GM13976 (cell line): Measurements from ENCODE around the gene AREG.

ENCODE experiments used
- DNase-seq: peaks from one replicate; pipeline ENCODE4 v3.0.0; 2012; ENCODE audit warnings: low spot score
- in situ Hi-C: fragments of 300-500 bp; cut with MboI; formaldehyde crosslinking; loops from one replicate; pipeline ENCODE4 v1.12.0; 2022; ENCODE audit warnings: low sequenced_read_pairs, mixed read lengths, inconsistent platforms; ENCODE audit not compliant: unreplicated experiment
- TF ChIP-seq, protein P1 (sequence below): IDR thresholded peaks from 2 replicates; pipeline ENCODE4 v1.5.1; 2012; ENCODE audit warnings: borderline replicate concordance, mild to moderate bottlenecking; ENCODE audit not compliant: insufficient read depth; ENCODE audit errors: extremely low read depth, missing control alignments, control extremely low read depth

Gene AREG

DNA sequence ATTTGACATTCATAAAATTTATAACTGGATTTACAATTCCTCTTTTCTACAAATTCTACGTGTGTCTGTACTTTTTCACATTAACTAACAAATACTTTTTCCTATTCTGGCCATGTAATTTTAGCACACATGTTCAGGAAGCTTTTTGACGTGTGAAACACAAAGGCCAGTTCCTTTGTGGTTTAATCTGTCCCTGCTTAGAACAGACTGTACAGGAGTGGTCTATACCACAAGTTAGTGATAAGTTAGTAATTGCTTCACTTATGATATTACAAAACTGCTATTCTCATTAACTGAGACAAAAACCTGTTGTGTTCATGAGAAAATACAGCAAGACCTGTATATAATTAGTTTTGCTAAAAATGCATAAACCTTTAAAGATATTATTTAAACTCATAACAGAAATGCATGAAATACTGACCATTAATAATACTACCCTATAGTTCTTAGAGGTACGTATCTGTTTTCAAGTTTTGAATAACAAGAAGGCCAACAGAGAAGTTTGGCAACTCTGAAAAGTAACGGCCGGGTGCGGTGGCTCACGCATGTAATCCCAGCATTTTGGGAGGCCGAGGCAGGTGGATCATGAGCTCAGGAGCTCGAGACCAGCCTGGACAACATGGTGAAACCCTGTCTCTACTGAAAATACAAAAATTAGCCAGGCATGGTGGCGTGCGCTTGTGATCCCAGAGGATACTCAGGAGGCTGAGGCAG is 13.7 kb upstream of the AREG start:
- in situ Hi-C loops = no loop called here
- no peak for DNase-seq
- TF ChIP-seq, protein P1, sequence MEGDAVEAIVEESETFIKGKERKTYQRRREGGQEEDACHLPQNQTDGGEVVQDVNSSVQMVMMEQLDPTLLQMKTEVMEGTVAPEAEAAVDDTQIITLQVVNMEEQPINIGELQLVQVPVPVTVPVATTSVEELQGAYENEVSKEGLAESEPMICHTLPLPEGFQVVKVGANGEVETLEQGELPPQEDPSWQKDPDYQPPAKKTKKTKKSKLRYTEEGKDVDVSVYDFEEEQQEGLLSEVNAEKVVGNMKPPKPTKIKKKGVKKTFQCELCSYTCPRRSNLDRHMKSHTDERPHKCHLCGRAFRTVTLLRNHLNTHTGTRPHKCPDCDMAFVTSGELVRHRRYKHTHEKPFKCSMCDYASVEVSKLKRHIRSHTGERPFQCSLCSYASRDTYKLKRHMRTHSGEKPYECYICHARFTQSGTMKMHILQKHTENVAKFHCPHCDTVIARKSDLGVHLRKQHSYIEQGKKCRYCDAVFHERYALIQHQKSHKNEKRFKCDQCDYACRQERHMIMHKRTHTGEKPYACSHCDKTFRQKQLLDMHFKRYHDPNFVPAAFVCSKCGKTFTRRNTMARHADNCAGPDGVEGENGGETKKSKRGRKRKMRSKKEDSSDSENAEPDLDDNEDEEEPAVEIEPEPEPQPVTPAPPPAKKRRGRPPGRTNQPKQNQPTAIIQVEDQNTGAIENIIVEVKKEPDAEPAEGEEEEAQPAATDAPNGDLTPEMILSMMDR = no peak

DNA sequence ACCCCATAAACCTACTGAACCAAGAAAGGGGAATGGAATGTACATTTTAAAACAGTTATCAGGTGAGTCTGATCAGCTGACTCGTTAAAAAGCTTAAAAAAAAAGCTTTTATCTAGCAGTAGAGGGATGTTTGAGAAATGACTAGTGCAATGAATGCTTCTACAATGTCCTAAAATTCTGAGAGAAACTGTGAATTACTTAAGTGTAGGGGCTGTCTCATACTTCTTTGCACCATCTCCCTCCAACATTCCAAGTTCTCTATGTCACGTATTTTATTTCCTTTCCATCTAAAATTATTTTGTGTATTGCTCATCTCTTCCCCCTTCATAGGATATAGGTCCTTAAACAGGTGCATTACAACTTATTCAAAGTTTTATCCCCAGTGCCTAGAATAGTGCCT is 11.9 kb upstream of the AREG start:
- no peak for DNase-seq
- in situ Hi-C loops = no loop called here
- TF ChIP-seq, protein P1 = no peak

DNA sequence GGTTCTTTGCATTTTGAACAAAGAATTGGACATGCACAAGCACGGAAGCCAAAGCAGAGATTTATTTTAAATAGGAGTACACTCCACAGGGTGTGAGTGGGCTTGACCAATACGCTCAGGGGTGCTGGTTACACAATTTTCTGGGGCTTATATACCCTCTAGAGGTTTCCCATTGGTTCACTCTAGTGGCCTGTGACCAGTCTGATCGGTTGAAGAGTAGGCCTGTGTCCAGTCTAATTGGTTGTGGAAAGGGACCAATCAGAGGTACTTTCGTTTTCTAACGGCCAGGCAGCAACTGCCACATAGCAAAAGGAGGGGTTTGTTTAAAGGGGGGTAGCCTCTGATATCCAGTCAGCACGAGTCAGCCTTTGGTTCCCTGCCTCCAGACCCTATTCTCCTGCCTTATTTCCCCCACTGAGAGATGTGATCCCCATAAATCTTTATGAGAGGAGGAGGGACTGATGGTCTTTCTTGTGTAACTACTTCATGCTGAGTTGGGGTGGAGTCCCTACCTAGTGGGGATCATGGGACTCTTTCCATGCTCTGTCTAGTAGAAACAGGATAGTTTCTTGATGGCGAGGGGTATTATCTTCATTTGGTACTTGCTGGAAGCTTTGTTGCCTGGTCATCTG is 11.3 kb upstream of the AREG start:
- TF ChIP-seq, protein P1 = no peak
- DNase-seq = no peak
- in situ Hi-C loops = no loop called here

DNA sequence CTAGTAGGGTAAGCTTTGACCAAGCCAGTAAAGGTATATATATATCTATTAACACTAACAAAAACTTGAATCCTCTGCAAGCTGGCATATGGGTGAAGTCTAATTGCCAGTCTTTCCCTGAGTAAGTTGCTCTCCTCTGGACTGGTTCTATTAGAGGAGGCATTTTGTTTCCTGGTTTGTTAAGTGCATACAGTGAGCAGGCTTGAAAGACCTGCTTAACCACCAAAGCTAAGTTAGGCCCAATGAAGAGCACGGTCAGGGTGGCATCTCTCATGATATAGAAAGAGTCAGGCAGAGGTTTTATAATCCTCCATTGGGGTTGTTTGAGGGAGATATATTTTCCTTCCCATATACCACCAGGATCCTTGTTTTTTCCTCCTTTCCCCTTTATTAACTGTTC is 9.6 kb upstream of the AREG start:
- in situ Hi-C loops = no loop called here
- DNase-seq = no peak
- TF ChIP-seq, protein P1 = no peak

DNA sequence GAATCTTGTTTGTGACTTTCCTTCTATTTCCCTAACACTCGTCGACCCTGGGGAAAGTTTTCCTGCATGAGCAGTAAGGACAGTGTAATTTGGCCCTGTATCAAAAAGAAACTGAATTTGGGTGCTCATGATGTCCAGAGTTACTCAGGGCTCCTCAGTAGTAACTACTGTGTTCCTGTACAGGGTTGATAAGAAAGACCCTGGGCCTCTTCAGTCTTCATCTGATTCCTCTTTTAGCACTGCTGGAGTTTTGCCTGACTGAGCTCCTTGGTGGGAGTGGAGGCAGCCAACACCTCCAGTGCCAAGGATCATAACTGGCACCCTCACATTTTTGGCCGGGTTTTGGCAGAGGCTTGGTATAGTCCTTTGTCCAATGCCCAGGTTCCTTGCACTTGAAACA is 7.1 kb upstream of the AREG start:
- no peak for DNase-seq
- in situ Hi-C loops = no loop called here
- TF ChIP-seq, protein P1 = no peak

DNA sequence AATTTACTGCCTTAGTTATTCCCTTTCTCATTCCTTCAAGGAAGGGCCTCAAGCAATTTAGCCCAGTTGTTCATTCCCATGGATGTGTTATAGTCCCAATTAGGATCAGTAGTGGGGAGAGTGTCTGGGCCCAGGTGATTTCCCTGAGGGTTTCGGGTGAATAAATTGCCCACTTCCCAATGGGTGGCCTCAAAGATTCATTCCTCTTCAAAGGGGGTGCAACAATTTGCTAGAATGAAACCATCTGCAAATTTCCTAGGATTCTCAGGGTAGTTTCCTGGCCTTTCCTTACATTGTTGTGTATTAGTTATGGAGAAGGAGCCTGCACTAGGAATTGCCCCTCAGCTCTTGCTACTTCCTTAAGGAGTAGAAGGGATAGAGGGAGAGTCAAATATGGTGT is 6.3 kb upstream of the AREG start:
- in situ Hi-C loops = no loop called here
- TF ChIP-seq, protein P1 = no peak
- no peak for DNase-seq
